PC-9 (cell line): ENCODE data around the gene NAB2. TPM values are rescaled to one million over a fixed set of nuclear protein-coding genes. Genes with fewer than 3 reads are reported as not detected.

Experiments used
- BruUV-seq: library from RNA; stranded (reverse); fragments of 400-500 nt; replicated peaks from 2 replicates; lab custom pipeline; 2021; lab: Mats Ljungman, UMichigan
- CTCF ChIA-PET: fragments of 300-600 bp; sonication (Branson Sonifier 250); formaldehyde crosslinking; loops from one replicate; lab custom pipeline; 2022; ENCODE audit warnings: antibody characterized with exemption; lab: Charles Lee
- POLR2A ChIA-PET: fragments of 300-600 bp; sonication (Branson Sonifier 250); formaldehyde crosslinking; loops from one replicate; lab custom pipeline; 2022; ENCODE audit warnings: antibody characterized with exemption; ENCODE audit not compliant: unreplicated experiment; lab: Charles Lee
- DNase-seq, 2 experiments: peaks; one replicate each; pipeline versions ENCODE4 v3.0.0 to v3.0.0-alpha.2; 2015 to 2022; ENCODE audit warnings: mixed read lengths in 1 of 2
- H2AFZ ChIP-seq: fragments of 200-600 bp; sonication (generic); 2 replicates; pipeline ENCODE4 v1.8.1; 2017; ENCODE audit warnings: antibody characterized with exemption
- H3F3A ChIP-seq: fragments of 200-600 bp; sonication (generic); 2 replicates; pipeline ENCODE4 v1.8.1; 2017; ENCODE audit warnings: antibody characterized with exemption, mild to moderate bottlenecking, low read depth; ENCODE audit not compliant: insufficient read depth
- H3K27ac ChIP-seq: fragments of 200-600 bp; sonication (generic); 2 replicates; pipeline ENCODE4 v1.6.1; 2016; ENCODE audit warnings: mixed run types
- H3K27me3 ChIP-seq: fragments of 200-600 bp; sonication (generic); 2 replicates; pipeline ENCODE4 v1.6.1; 2016; ENCODE audit warnings: low read depth, mixed run types; ENCODE audit not compliant: insufficient read depth
- H3K36me3 ChIP-seq: fragments of 200-600 bp; sonication (generic); 2 replicates; pipeline ENCODE4 v1.6.1; 2016; ENCODE audit warnings: low read depth, mixed run types
- H3K4me1 ChIP-seq: fragments of 200-600 bp; sonication (generic); replicated peaks from 2 replicates; pipeline ENCODE4 v1.6.1; 2016; ENCODE audit warnings: mixed run types; ENCODE audit not compliant: insufficient read depth
- H3K4me2 ChIP-seq: fragments of 200-600 bp; sonication (generic); 2 replicates; pipeline ENCODE4 v1.6.1; 2017; ENCODE audit warnings: mixed run types
- H3K4me3 ChIP-seq: fragments of 200-600 bp; sonication (generic); 2 replicates; pipeline ENCODE4 v1.6.1; 2016; ENCODE audit warnings: mixed run types
- H3K79me2 ChIP-seq: fragments of 200-600 bp; sonication (generic); 2 replicates; pipeline ENCODE4 v1.6.1; 2017; ENCODE audit warnings: low read depth, mixed run types
- H3K9me2 ChIP-seq: fragments of 200-600 bp; sonication (generic); 2 replicates; pipeline ENCODE4 v1.8.1; 2017; ENCODE audit warnings: mild to moderate bottlenecking; ENCODE audit not compliant: insufficient read depth
- H3K9me3 ChIP-seq: fragments of 200-600 bp; sonication (generic); 2 replicates; pipeline ENCODE4 v1.8.1; 2016; ENCODE audit warnings: low read depth; ENCODE audit not compliant: insufficient read depth
- H4K20me1 ChIP-seq: fragments of 200-600 bp; sonication (generic); 2 replicates; pipeline ENCODE4 v1.8.1; 2017; ENCODE audit not compliant: insufficient read depth
- CTCF ChIP-seq: fragments of 200-600 bp; sonication (generic); conservative IDR thresholded peaks from 2 replicates; pipeline ENCODE4 v1.6.1; 2017; ENCODE audit warnings: mixed run types, antibody characterized with exemption, mild to moderate bottlenecking, moderate library complexity
- EZH2 ChIP-seq: fragments of 200-600 bp; sonication (generic); IDR thresholded peaks from 2 replicates; pipeline ENCODE4 v1.8.0; 2017; ENCODE audit warnings: antibody characterized with exemption, low read depth
- intact Hi-C: fragments of 100-400 bp; cut with micrococcal nuclease; formaldehyde crosslinking; loops from one replicate; pipeline ENCODE4 v1.10.0; 2022; ENCODE audit not compliant: unreplicated experiment
- total RNA-seq: library from RNA; stranded (reverse); gene quantifications from 2 replicates; pipeline ENCODE4 v1.2.3, GENCODE V29; 2021

The NAB2 gene
- total RNA-seq, 1 experiment from 2014 or later: 13.8 TPM

GRCh38 chr12:57044889-57045288, 44.0 kb upstream of the NAB2 start:
- BruUV-seq: no TSS peak
- Histone ChIP-seq H2AFZ (no peak overlapping the region), H3K27me3 (peaks cover 80% of the 10 kb centered on the region), H3K9me2 (no peaks in the 10 kb centered on the region), H3K9me3 (no peaks in the 10 kb centered on the region), H3K4me2 (no peak overlapping the region), H3F3A (no peaks in the 10 kb centered on the region), H3K36me3 (no peaks in the 10 kb centered on the region), H3K79me2 (no peaks in the 10 kb centered on the region), H3K4me1 (no peaks in the 10 kb centered on the region), H3K4me3 (no peak overlapping the region), H3K27ac (no peak overlapping the region), H4K20me1 (no peaks in the 10 kb centered on the region)
- POLR2A ChIA-PET: no interaction called here
- intact Hi-C loops: no loop called here
- TF ChIP-seq CTCF (no peak), EZH2 (no peak)
- no peak for DNase-seq
- CTCF ChIA-PET: no interaction called here

GRCh38 chr12:57046086-57046791, 42.7 kb upstream of the NAB2 start:
- CTCF ChIA-PET: no interaction called here
- intact Hi-C loops: no loop called here
- Histone ChIP-seq H3K4me2 (no peak overlapping the region), H4K20me1 (no peaks in the 10 kb centered on the region), H3F3A (no peaks in the 10 kb centered on the region), H3K79me2 (no peaks in the 10 kb centered on the region), H3K36me3 (no peaks in the 10 kb centered on the region), H2AFZ (no peak overlapping the region), H3K9me3 (no peaks in the 10 kb centered on the region), H3K27me3 (peaks cover 68% of the 10 kb centered on the region), H3K27ac (no peak overlapping the region), H3K4me3 (no peak overlapping the region), H3K4me1 (no peaks in the 10 kb centered on the region), H3K9me2 (no peaks in the 10 kb centered on the region)
- no peak for DNase-seq
- POLR2A ChIA-PET: no interaction called here
- no TSS peak for BruUV-seq
- TF ChIP-seq EZH2: no peak
- no peak for TF ChIP-seq CTCF

- H3K9me3 ChIP-seq: no peaks in the 10 kb centered on the region
- no peaks in the 10 kb centered on the region for H3K36me3 ChIP-seq
- H3K79me2 ChIP-seq: no peaks in the 10 kb centered on the region
- H2AFZ ChIP-seq: no peak overlapping the region
- ChIA-PET POLR2A (no interaction called here), CTCF (no interaction called here)
- no peak overlapping the region for H3K4me3 ChIP-seq
- DNase-seq: no peak
- H3K4me2 ChIP-seq: no peak overlapping the region
- H3K27ac ChIP-seq: no peak overlapping the region
- no peak for TF ChIP-seq CTCF
- no peaks in the 10 kb centered on the region for H3K4me1 ChIP-seq
- no peaks in the 10 kb centered on the region for H3K9me2 ChIP-seq
- no peaks in the 10 kb centered on the region for H4K20me1 ChIP-seq
- BruUV-seq: no TSS peak
- no peaks in the 10 kb centered on the region for H3F3A ChIP-seq
- intact Hi-C loops: no loop called here
- peaks cover 65% of the 10 kb centered on the region; the same call in 1 of the 2 replicates for H3K27me3 ChIP-seq
Measured at GRCh38 chr12:57046947-57047890, 41.7 kb upstream of the NAB2 start.
